H1 (cell line): ENCODE measurements around the gene LSM4. TPM values are rescaled to one million over a fixed set of nuclear protein-coding genes. Genes with fewer than 3 reads are reported as not detected.

Experiments used
- polyA plus RNA-seq, 7 experiments: library from polyadenylated mRNA; depleted of rRNA in 3 of 7; stranded (reverse) in 5 of 7; unstranded in 2 of 7; fragments of >200 nt in 5 of 7; fragments of 200-250 nt in 2 of 7; gene quantifications; 1 replicate in 5 of 7; 2 replicates in 1 of 7; 4 replicates in 1 of 7; pipeline versions ENCODE4 v1.2.1 to v1.2.3, GENCODE V29; 2011 to 2013; ENCODE audit warnings: missing spikeins in 2 of 7, mixed read lengths in 2 of 7
- total RNA-seq: library from RNA; stranded (reverse); fragmentation: NEBNext Ultra II Directional; extraction: Animal tissue kit (Norgen Biotek cat#: 25700); gene quantifications from 2 replicates; pipeline ENCODE4 v1.2.1, GENCODE V29; 2021
- TF ChIP-seq, protein P1 (sequence below): fragments of 300-600 bp; sonication (generic); IDR thresholded peaks from 2 replicates; pipeline ENCODE4 v1.7.1; 2012; ENCODE audit warnings: low read length, moderate library complexity, mild to moderate bottlenecking, inconsistent platforms; ENCODE audit not compliant: insufficient replicate concordance

LSM4 gene
- total and polyA plus RNA-seq, 2 of the 8 experiments (the other 6 are each of a cell fraction or from before 2014, with no cell fraction given) = 302 to 319 TPM

DNA sequence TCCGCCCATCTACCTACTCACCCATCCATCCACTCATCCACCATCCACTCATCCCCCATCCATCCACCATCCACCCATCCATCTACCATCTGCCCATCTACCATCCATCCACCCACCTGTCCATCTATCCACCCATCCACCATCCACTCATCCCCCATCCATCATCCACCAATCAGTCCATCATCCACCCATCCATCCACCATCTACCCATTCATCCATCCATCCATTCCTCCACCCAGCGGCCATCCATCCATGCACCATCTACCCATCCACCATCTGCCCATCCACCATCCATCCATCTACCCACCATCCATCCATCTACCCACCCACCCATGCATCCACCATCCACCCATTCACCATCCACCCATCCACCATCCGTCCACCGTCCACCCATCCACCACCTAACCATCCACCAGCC lies 27.8 kb downstream of the LSM4 start (continued):
- TF ChIP-seq, protein P1, sequence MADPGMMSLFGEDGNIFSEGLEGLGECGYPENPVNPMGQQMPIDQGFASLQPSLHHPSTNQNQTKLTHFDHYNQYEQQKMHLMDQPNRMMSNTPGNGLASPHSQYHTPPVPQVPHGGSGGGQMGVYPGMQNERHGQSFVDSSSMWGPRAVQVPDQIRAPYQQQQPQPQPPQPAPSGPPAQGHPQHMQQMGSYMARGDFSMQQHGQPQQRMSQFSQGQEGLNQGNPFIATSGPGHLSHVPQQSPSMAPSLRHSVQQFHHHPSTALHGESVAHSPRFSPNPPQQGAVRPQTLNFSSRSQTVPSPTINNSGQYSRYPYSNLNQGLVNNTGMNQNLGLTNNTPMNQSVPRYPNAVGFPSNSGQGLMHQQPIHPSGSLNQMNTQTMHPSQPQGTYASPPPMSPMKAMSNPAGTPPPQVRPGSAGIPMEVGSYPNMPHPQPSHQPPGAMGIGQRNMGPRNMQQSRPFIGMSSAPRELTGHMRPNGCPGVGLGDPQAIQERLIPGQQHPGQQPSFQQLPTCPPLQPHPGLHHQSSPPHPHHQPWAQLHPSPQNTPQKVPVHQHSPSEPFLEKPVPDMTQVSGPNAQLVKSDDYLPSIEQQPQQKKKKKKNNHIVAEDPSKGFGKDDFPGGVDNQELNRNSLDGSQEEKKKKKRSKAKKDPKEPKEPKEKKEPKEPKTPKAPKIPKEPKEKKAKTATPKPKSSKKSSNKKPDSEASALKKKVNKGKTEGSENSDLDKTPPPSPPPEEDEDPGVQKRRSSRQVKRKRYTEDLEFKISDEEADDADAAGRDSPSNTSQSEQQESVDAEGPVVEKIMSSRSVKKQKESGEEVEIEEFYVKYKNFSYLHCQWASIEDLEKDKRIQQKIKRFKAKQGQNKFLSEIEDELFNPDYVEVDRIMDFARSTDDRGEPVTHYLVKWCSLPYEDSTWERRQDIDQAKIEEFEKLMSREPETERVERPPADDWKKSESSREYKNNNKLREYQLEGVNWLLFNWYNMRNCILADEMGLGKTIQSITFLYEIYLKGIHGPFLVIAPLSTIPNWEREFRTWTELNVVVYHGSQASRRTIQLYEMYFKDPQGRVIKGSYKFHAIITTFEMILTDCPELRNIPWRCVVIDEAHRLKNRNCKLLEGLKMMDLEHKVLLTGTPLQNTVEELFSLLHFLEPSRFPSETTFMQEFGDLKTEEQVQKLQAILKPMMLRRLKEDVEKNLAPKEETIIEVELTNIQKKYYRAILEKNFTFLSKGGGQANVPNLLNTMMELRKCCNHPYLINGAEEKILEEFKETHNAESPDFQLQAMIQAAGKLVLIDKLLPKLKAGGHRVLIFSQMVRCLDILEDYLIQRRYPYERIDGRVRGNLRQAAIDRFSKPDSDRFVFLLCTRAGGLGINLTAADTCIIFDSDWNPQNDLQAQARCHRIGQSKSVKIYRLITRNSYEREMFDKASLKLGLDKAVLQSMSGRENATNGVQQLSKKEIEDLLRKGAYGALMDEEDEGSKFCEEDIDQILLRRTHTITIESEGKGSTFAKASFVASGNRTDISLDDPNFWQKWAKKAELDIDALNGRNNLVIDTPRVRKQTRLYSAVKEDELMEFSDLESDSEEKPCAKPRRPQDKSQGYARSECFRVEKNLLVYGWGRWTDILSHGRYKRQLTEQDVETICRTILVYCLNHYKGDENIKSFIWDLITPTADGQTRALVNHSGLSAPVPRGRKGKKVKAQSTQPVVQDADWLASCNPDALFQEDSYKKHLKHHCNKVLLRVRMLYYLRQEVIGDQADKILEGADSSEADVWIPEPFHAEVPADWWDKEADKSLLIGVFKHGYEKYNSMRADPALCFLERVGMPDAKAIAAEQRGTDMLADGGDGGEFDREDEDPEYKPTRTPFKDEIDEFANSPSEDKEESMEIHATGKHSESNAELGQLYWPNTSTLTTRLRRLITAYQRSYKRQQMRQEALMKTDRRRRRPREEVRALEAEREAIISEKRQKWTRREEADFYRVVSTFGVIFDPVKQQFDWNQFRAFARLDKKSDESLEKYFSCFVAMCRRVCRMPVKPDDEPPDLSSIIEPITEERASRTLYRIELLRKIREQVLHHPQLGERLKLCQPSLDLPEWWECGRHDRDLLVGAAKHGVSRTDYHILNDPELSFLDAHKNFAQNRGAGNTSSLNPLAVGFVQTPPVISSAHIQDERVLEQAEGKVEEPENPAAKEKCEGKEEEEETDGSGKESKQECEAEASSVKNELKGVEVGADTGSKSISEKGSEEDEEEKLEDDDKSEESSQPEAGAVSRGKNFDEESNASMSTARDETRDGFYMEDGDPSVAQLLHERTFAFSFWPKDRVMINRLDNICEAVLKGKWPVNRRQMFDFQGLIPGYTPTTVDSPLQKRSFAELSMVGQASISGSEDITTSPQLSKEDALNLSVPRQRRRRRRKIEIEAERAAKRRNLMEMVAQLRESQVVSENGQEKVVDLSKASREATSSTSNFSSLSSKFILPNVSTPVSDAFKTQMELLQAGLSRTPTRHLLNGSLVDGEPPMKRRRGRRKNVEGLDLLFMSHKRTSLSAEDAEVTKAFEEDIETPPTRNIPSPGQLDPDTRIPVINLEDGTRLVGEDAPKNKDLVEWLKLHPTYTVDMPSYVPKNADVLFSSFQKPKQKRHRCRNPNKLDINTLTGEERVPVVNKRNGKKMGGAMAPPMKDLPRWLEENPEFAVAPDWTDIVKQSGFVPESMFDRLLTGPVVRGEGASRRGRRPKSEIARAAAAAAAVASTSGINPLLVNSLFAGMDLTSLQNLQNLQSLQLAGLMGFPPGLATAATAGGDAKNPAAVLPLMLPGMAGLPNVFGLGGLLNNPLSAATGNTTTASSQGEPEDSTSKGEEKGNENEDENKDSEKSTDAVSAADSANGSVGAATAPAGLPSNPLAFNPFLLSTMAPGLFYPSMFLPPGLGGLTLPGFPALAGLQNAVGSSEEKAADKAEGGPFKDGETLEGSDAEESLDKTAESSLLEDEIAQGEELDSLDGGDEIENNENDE = no peak
